A673 (cell line): Measurements from ENCODE around the gene HTR2A. TPM values are rescaled to one million over a fixed set of nuclear protein-coding genes. Genes with fewer than 3 reads are reported as not detected.

Source experiments
- BruUV-seq: library from RNA; stranded (reverse); fragments of 400-500 nt; replicated peaks from 2 replicates; lab custom pipeline; 2021; lab: Mats Ljungman, UMichigan
- CTCF ChIA-PET: fragments of 300-600 bp; sonication (Branson Sonifier 250); formaldehyde crosslinking; loops from one replicate; lab custom pipeline; 2022; ENCODE audit warnings: antibody characterized with exemption; lab: Charles Lee
- POLR2A ChIA-PET: fragments of 300-600 bp; sonication (Branson Sonifier 250); formaldehyde crosslinking; loops from one replicate; lab custom pipeline; 2022; ENCODE audit warnings: antibody characterized with exemption; ENCODE audit not compliant: low non-redundant PET; lab: Charles Lee
- DNase-seq: peaks from one replicate; pipeline ENCODE4 v3.0.0-alpha.2; 2015; ENCODE audit warnings: low spot score
- H3K27ac ChIP-seq: fragments of 200-600 bp; sonication (generic); 2 replicates; pipeline ENCODE4 v1.5.1; 2016; ENCODE audit warnings: mixed run types, low read depth, mild to moderate bottlenecking, mixed read lengths, antibody characterized with exemption, low read length; ENCODE audit not compliant: poor library complexity, severe bottlenecking
- H3K27me3 ChIP-seq: fragments of 200-600 bp; sonication (generic); replicated peaks from 2 replicates; pipeline ENCODE4 v1.6.1; 2017; ENCODE audit warnings: mixed run types, low read depth, mild to moderate bottlenecking, mixed read lengths, antibody characterized with exemption, low read length; ENCODE audit not compliant: insufficient read depth, poor library complexity
- H3K36me3 ChIP-seq: fragments of 200-600 bp; sonication (generic); 2 replicates; pipeline ENCODE4 v1.6.1; 2016; ENCODE audit warnings: mixed run types, mild to moderate bottlenecking, mixed read lengths, antibody characterized with exemption, low read length; ENCODE audit not compliant: insufficient read depth, poor library complexity, severe bottlenecking
- H3K4me1 ChIP-seq: fragments of 200-600 bp; sonication (generic); 2 replicates; pipeline ENCODE4 v1.6.1; 2017; ENCODE audit warnings: mixed run types, mild to moderate bottlenecking, mixed read lengths, antibody characterized with exemption, low read length; ENCODE audit not compliant: insufficient read depth, poor library complexity, severe bottlenecking
- H3K4me3 ChIP-seq: fragments of 200-600 bp; sonication (generic); 2 replicates; pipeline ENCODE4 v1.5.1; 2016; ENCODE audit warnings: low read depth, mixed run types, mild to moderate bottlenecking, mixed read lengths, low read length; ENCODE audit not compliant: poor library complexity, severe bottlenecking
- H3K9me3 ChIP-seq: fragments of 200-600 bp; sonication (generic); 2 replicates; pipeline ENCODE4 v1.6.1; 2016; ENCODE audit warnings: mixed run types, low read depth, mild to moderate bottlenecking, mixed read lengths, antibody characterized with exemption, low read length; ENCODE audit not compliant: poor library complexity, severe bottlenecking
- CTCF ChIP-seq: fragments of 300-800, 200-600 bp; sonication (generic); conservative IDR thresholded peaks from 2 replicates; pipeline ENCODE4 v1.5.1; 2017; ENCODE audit warnings: low read depth, mild to moderate bottlenecking, antibody characterized with exemption, low read length, moderate library complexity, mixed read lengths
- EZH2 ChIP-seq: fragments of 200-600 bp; sonication (generic); IDR thresholded peaks from 2 replicates; pipeline ENCODE4 v1.6.1; 2017; ENCODE audit warnings: borderline replicate concordance, low read depth, mild to moderate bottlenecking, mixed read lengths, antibody characterized with exemption, low read length; ENCODE audit not compliant: poor library complexity, severe bottlenecking
- intact Hi-C: fragments of 100-400 bp; cut with micrococcal nuclease; formaldehyde crosslinking; loops from one replicate; pipeline ENCODE4 v1.10.0; 2022; ENCODE audit not compliant: unreplicated experiment
- total RNA-seq: library from RNA; stranded (reverse); gene quantifications from 2 replicates; pipeline ENCODE4 v1.2.3, GENCODE V29; 2021

Gene HTR2A
- total RNA-seq, 1 experiment from 2014 or later = not detected

- Histone ChIP-seq H3K4me3 (no peak overlapping the region), H3K27ac (no peak overlapping the region), H3K27me3 (peaks cover 51% of the 10 kb centered on the region), H3K4me1 (no peaks in the 10 kb centered on the region), H3K9me3 (no peaks in the 10 kb centered on the region), H3K36me3 (no peaks in the 10 kb centered on the region)
- BruUV-seq = no TSS peak
- CTCF ChIA-PET = no interaction called here
- TF ChIP-seq CTCF = no peak
- intact Hi-C loops = no loop called here
- POLR2A ChIA-PET = no interaction called here
- DNase-seq = no peak
Measured at GRCh38 chr13:46906405-46906804, 9.6 kb upstream of the HTR2A start.

DNA sequence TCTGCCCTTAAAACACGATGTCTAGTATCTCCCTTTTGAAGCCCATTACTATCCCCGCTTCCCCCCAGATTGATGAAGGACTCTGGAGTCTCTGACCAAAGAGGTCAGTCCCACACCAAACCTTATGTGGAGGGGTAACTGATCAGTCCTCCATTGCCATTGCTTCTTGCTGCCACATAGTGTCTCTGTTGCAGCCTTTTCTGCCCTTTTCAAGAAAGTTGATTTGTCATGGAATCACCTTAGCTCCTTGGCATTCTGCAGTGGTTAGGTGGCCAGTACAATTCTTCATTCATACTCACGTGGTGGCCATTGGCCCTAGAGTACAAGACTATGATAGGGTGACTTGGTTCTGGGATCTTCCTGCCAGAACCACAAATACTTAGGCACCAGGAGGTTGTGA is 8.4 kb upstream of the HTR2A start:
- TF ChIP-seq CTCF (no peak), EZH2 (no peak)
- Histone ChIP-seq H3K36me3 (no peaks in the 10 kb centered on the region), H3K27me3 (peaks cover 40% of the 10 kb centered on the region), H3K4me1 (no peaks in the 10 kb centered on the region), H3K27ac (no peak overlapping the region), H3K9me3 (no peaks in the 10 kb centered on the region), H3K4me3 (no peak overlapping the region)
- intact Hi-C loops = no loop called here
- POLR2A ChIA-PET = no interaction called here
- BruUV-seq = no TSS peak
- CTCF ChIA-PET = no interaction called here
- no peak for DNase-seq

- BruUV-seq = no TSS peak
- DNase-seq = no peak
- ChIA-PET CTCF (no interaction called here), POLR2A (no interaction called here)
- Histone ChIP-seq H3K27ac (no peak overlapping the region), H3K36me3 (no peaks in the 10 kb centered on the region), H3K27me3 (peaks cover 25% of the 10 kb centered on the region), H3K4me3 (no peak overlapping the region), H3K9me3 (no peaks in the 10 kb centered on the region), H3K4me1 (no peaks in the 10 kb centered on the region)
- intact Hi-C loops = no loop called here
- no peak for TF ChIP-seq EZH2
- no peak for TF ChIP-seq CTCF
Measured at GRCh38 chr13:46903748-46904147, 6.9 kb upstream of the HTR2A start.
